ENCODE results near the gene NR5A2.

The NR5A2 gene

GRCh38 chr1:200128944-200129879, 101.7 kb downstream of the NR5A2 start:
- DNase-seq (ENCODE audit: low read depth), result no peak

GRCh38 chr1:200130552-200130951, 103.0 kb downstream of the NR5A2 start:
- DNase-seq (ENCODE audit: low read depth), result no peak

DNA sequence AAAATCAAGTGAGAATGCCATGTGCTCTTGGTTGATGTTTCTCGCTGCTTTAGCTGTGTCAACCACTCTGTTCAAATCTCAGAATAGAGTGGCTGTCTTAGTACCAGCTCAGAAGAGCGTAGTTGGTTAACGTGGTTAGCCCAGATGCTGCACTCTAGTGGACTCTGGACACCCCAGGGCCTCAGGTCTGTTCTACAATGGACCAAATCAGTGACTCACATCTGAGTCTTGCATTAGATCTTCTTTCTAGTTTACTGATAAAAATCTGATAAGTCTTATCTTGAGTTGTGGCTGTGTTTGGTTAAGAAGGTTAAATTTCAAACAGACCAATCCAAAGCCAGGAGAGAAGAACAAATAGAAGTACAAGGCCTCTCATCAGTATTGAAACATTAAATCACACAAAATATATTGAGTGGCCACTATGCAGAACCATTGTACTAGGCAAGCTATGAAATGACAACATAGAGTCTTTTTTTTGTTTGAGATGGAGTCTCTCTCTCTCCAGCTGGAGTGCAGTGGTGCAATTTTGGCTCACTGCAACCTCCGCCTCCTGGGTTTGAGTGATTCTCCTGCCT, 104.1 kb downstream of the NR5A2 start:
- DNase-seq (ENCODE audit: low read depth), result no peak

GRCh38 chr1:200133123-200133522, 105.6 kb downstream of the NR5A2 start:
- DNase-seq (ENCODE audit: low read depth), result no peak

- DNase-seq (ENCODE audit: low read depth), result no peak
Measured at GRCh38 chr1:200134116-200134515, 106.6 kb downstream of the NR5A2 start.

DNA sequence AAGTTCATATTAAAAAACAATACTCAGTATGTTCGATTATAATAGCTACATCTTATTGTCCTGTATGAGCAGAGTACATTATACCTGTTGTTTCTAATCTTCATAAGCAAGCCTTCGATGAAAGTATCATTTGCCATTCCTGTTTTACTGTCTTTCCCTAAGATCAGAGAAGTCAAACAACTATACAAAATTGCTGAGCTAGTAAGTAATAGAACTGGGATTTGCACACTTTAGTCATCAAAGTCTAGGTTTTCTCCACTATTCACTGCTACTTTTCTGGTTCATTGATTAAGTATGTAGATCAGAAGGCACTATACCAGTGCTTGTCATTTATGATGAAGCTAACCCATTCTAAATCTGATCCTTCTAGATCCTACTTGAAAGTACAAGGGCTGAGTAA, 108.9 kb downstream of the NR5A2 start:
- DNase-seq (ENCODE audit: low read depth), result no peak

DNA sequence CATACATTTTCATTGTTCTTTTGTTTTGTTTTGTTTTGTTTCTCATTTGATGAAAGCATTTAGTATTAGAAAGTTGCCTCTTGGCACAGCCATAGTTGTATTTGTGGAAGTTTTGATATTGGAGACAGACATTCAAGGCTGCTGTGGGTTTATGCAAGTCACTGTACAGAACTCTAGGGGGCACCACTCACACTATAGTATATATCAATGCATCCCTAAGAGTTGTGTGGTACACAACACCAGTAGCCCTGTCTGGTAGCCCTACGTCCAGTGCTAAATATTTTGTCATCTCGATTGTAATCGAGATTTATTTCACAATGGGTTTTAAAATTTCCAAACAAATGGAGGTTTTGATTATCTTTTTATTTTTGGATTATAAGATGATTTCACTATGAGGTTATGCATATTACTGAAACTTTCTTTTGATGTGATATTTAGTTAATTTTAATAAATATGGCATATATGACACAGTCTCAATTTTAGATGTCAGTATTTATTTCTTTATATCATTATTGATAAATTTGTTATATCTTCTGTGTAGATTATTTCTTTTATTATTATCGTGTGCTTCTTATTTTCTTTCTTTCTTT, 112.2 kb downstream of the NR5A2 start:
- no peak for DNase-seq (ENCODE audit: low read depth)

DNA sequence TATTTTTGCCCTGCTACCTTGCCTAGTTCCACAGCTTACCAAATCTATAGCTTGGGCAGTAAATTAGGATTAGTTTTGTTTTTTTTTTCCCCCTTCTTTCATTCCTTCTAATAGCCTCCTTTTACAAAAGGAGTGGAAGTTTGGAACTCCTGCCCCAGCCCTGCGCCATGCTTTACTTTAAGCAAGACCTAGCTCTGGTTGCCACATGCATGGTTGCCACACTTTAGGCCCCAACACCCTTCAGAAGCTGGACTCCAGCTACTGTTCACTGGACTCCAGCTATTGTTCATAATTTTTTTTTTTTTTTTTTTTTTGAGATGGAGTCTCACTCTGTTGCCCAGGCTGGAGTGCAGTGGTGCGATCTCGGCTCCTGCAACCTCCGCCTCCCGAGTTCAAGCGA, 115.8 kb downstream of the NR5A2 start:
- DNase-seq (ENCODE audit: low read depth), result no peak

GRCh38 chr1:200146100-200146499, 118.6 kb downstream of the NR5A2 start:
- DNase-seq (ENCODE audit: low read depth), result no peak

- DNase-seq (ENCODE audit: low read depth), result no peak
Measured at GRCh38 chr1:200147094-200147493, 119.6 kb downstream of the NR5A2 start.

DNA sequence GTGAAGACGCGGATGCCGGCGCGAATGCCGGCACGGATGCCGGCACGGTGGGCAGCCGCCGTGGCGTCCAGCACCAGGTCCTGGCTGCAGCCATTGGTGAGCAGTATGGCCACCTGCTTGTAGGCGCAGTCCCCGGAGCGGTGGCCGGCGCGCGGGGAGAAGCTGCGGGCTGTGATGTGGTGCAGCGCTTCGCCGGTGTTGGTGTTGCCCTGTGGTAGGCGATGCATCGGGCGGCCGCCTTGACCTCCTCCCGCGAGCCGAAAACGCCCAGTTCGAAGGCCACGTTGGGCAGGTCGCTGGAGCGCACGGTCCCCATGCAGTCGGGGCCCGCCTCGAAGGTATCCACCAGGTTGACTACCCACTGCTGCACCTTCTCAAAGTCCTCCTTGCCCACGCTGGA, 120.2 kb downstream of the NR5A2 start:
- DNase-seq (ENCODE audit: low read depth), result no peak

DNA sequence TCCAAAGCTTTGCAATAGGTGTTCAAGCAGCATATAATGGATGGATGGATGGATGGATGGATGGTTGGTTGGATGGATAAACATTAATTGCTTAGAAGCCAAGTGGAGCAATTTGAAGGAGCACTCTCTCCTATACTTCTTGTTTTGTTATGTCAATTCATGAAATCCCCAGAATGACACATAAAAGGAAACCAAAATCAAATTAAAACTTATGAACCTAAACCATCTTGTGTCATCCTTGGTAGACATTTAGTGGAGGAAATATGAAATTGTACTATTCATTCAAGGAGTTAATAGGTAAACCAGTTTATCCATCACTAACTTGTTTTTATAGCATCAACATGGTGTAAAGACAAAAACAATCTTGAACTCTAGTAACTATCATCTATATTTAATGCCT, 122.5 kb downstream of the NR5A2 start:
- DNase-seq (ENCODE audit: low read depth), result no peak

DNA sequence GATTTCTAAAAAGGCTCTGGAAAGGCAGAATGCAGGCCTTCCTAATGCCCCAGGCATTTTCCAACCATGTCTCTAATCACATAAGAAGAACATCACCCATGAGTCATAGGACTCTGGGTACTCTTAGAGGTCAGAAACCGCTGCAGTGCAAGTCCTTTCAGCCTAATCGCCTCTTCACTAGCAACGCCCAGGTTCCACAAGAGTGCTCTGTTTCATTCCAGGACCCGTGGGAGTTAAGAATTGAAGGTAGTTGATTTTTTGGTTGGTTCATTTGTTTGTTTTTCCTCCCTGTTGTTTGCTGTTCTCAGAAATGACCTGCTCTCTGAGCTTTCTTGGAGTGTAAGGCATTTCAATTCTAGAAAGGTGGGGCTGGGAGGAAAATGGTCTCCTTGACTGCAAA, 123.2 kb downstream of the NR5A2 start:
- DNase-seq (ENCODE audit: low read depth), result no peak

DNA sequence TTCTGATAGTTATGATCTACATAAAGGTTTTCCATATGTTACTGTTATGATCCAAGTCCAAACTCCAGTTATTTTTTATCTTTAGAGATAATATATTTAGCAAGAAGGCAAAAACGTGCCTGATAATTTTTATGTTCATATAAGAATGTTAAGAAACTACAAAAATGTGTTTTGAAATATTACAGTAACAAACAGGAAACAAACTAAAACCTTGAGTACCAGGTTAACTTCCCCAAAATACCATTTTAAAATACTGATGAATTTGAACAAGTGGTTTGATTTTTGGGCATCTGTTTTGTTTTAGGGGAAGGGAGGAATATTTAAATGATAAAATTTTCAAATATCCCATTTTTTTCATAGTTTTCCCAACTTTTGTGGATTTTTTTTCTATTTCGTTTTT, 124.8 kb downstream of the NR5A2 start:
- DNase-seq (ENCODE audit: low read depth), result no peak

DNA sequence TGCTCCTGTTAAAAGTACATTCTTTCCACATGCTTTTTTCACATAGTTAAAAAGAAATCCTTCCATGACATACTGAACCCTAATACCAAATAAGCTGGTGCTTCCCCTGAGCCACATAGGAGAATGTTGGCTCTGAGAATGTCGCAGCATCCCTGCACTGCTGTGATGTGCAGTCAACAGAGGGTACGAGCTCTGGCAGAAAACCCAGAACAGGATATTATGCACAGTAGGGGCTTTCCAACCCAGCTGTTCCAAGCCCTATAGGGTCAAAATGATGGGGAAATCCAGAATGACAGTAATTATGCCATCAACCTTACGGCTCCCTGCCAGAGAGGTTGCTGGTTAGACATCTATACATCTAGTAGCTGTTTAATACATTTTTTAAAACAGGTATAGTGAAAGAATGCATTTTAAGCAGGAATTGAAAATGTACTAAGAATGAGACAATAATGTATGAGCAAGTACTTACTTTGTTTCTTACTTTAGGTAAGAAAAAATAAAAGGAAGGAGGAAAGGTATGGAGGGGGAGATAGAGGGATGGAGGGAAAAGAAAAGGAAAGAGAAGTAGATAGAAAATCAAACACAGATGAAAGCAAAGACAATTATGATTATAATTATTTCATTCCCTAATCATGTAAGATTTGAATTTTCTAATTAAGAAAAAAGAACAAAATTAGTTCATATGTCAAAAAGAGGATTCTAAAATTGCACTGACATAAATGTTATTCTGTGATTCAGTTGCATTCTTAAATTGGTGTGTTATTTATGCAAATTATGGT, 126.0 kb downstream of the NR5A2 start:
- no peak for DNase-seq (ENCODE audit: low read depth)

DNA sequence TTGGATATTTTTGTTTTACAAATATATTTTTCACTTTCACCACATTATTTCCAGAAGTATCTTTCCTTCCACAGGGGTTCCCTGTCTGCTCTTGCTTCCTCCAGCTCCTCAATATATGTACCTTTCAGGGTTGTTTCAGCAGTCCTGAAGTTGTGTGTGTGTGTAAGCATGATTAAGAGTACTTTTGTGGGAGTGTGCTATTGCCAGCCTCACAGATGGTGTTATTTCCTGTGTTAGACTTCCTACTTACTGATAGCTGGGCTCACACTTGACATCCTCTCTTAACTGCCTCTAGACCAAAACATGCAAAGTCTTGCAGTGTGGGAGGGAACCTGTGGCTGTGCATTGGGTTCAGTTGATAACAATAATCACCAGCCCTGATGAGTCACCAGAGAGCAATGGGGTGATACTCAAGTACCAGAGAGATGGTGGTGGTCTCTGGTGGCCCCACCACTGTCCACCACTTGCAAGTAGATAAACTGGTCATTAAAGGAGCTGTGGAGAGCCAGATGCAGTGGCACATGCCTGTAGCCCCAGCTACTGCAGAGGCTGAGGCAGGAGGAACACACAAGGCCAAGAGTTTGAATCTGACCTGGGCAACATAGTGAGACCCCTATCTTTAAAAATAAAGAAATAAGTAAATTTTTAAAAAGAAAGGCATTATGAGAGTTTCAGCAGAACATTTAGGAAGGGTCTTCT, 126.7 kb downstream of the NR5A2 start:
- peak; percentile 8 for DNase-seq (ENCODE audit: low read depth)

DNA sequence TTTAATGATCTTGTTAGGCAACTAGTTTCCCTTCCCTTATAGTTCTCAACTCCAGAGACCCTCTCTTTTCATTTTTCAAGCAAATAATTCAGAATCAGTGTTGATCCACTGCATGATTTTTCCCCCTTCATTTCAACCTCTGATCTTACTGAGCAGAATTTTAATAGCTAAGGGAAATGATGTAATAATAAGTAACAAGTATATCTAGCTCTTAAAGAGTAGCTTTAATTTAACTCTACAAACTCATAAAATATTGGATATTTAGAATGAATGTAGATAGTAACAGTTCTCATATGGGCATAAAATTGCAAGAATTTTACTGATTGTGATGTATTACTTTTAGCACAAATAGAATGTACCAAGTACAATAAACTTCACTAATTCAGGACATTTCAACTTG, 130.2 kb downstream of the NR5A2 start:
- DNase-seq (ENCODE audit: low read depth), result no peak

DNA sequence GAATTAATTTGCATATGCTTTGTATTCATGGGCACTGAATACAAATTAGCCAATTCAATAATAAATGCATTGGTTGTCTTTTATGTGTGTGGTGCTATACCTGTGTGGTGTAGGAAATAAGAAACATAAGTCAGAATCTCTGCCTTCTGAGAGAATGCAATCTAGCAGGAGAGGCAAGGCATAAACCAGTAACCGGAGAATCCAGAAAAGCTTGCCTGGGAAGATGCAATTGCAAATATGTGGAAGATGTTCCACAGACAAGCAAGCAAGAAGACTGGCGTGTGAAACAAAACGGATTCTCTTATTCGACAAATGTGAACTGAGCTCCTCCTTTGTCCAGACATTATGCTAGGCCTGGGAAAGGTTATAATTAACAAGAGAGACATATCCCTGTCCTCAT, 134.3 kb downstream of the NR5A2 start:
- DNase-seq (ENCODE audit: low read depth), result no peak

DNA sequence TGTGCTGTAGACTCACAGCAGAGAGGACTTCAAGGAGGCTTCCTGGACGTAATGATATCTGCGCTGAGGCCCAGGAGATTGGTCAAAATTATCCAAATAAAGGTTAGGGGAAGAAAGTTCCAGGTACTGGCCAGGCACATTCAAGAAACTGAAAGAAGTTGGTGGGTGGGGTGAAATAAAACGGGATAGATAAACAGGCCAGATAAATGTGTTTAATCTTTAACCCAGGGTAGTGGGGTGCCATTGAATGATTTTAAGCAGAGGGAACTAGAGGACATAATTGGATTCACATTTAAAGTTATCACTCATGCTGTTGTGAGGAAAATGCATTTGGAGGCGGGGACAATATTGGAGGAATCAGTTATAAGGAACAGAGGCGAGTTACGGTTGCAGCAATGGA, 134.7 kb downstream of the NR5A2 start:
- no peak for DNase-seq (ENCODE audit: low read depth)

DNA sequence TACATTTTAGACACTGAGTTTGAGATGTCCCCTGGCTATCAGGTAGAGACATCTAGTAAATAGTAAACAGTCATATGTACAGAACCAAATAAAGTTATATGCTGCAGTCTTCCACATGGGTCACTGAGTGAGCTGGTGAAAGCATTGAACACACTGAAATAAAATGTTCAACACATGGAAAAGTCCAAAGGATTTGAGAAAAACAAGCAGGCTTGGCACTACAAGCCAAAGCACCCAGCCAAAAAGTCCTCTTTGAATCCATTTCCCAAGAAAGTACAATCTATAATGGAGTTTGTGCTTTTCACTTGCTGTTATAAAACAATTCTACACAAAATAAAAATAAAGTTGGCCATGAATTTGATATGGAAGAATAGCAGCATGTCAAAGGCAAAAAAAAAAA, 135.4 kb downstream of the NR5A2 start:
- no peak for DNase-seq (ENCODE audit: low read depth)

DNA sequence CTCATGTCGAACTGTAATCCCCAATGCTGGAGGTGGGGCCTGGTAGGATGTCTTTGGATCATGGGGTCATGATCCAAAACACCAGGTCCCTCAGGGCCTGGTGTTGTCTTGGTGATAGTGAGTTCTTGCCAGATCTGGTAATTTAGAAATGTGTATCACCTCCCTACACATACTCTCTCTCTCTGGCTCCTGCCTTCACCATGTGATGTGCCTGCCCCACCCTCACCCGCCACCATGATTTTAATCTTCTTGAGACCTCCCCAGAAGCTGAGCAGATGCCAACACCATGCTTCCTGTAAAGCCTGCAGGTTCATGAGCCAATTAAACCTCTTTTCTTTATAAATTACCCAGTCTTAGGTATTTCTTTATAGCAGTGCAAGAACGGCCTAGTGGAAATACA, 136.4 kb downstream of the NR5A2 start:
- no peak for DNase-seq (ENCODE audit: low read depth)

Data from stimulated activated CD8-positive, alpha-beta memory T cell treated with anti-CD3 and anti-CD28 coated beads, Interleukin-7, amount 100 ng/mL, for 24 hours (primary cell).